DND-41 (cell line): ENCODE results near the gene TGIF1.

ENCODE experiments used
- ATAC-seq: fragments of 200-7000 bp; cut with Tn5 transposase; 3 replicates; pipeline ENCODE4 v1.9.1; 2021; ENCODE audit warnings: low read depth; ENCODE audit not compliant: insufficient read depth
- DNase-seq: peaks from one replicate; pipeline ENCODE4 v3.0.0-alpha.2; 2020
- H2AFZ ChIP-seq: 2 replicates; pipeline ENCODE4 v1.6.0; 2012; ENCODE audit warnings: low read depth, low read length
- H3K27ac ChIP-seq: 2 replicates; pipeline ENCODE4 v1.5.1; 2012; ENCODE audit warnings: low read length, inconsistent platforms
- H3K27me3 ChIP-seq: fragments of 200-600 bp; sonication (generic); 2 replicates; pipeline ENCODE4 v1.6.0; 2012; ENCODE audit warnings: low read length, mild to moderate bottlenecking, inconsistent platforms; ENCODE audit not compliant: insufficient read depth, poor library complexity
- H3K36me3 ChIP-seq: 2 replicates; pipeline ENCODE4 v1.5.1; 2012; ENCODE audit warnings: low read length, inconsistent platforms; ENCODE audit not compliant: insufficient read depth
- H3K4me1 ChIP-seq: 2 replicates; pipeline ENCODE4 v1.5.1; 2012; ENCODE audit warnings: mild to moderate bottlenecking, low read length; ENCODE audit not compliant: insufficient read depth
- H3K4me2 ChIP-seq: 2 replicates; pipeline ENCODE4 v1.6.0; 2012; ENCODE audit warnings: mild to moderate bottlenecking, moderate library complexity, low read length, inconsistent platforms; ENCODE audit not compliant: insufficient read depth
- H3K4me3 ChIP-seq, 2 experiments: fragments of 200-600 bp in 1 of 2; shearing (Covaris generic) in 1 of 2; 2 replicates each; pipeline ENCODE4 v1.5.1; 2012 to 2016; ENCODE audit warnings: inconsistent platforms in 2 of 2, low read length in 2 of 2, mild to moderate bottlenecking in 2 of 2, low read depth in 1 of 2, moderate library complexity in 1 of 2
- H3K79me2 ChIP-seq: 2 replicates; pipeline ENCODE4 v1.6.0; 2012; ENCODE audit warnings: low read length, inconsistent platforms; ENCODE audit not compliant: insufficient read depth
- H3K9ac ChIP-seq: 2 replicates; pipeline ENCODE4 v1.6.0; 2012; ENCODE audit warnings: low read depth, mild to moderate bottlenecking, inconsistent platforms, low read length, moderate library complexity
- H3K9me3 ChIP-seq: 2 replicates; pipeline ENCODE4 v1.5.1; 2012; ENCODE audit warnings: low read length, moderate library complexity, mild to moderate bottlenecking, inconsistent platforms; ENCODE audit not compliant: insufficient read depth, severe bottlenecking
- H4K20me1 ChIP-seq: 2 replicates; pipeline ENCODE4 v1.6.0; 2012; ENCODE audit warnings: low read length; ENCODE audit not compliant: insufficient read depth
- CTCF ChIP-seq: IDR thresholded peaks from 2 replicates; pipeline ENCODE4 v1.5.1; 2012; ENCODE audit warnings: borderline replicate concordance, low read length, moderate library complexity, mild to moderate bottlenecking; ENCODE audit not compliant: poor library complexity, severe bottlenecking; ENCODE audit errors: extremely low read depth
- EZH2 ChIP-seq: IDR thresholded peaks from 3 replicates; pipeline ENCODE4 v1.6.1; 2012; ENCODE audit warnings: borderline replicate concordance, low read depth, mild to moderate bottlenecking, moderate library complexity, low read length, inconsistent platforms; ENCODE audit not compliant: severe bottlenecking

The TGIF1 gene

DNA sequence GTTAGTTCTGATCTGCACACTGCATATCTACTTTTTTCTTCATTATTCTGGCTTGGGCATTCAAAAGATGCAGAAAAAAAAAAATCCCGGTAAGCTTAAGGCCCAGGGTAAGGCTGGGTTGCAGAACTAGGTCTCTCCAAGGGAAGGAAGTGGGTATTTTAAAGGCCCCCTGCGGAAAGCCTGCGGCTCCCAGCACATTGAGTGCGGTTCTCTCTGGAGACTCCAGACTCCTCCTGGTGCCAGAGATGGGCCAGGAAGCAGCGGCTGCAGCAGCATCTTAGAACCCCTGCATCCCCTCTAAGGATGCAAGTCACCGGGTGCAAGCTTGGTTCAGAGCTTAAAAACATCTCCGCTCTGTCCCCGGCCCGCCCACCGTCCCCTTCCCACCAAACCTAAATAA lies 49.5 kb downstream of the TGIF1 start:
- TF ChIP-seq CTCF = no peak
- TF ChIP-seq EZH2 = no peak
- ATAC-seq (no peak), DNase-seq (no peak)
- H3K9ac ChIP-seq = no peak overlapping the region
- H3K4me3 ChIP-seq = no peak overlapping the region
- H3K36me3 ChIP-seq = no peaks in the 10 kb centered on the region
- no peak overlapping the region for H3K4me2 ChIP-seq
- H4K20me1 ChIP-seq = no peaks in the 10 kb centered on the region
- no peak overlapping the region for H3K27ac ChIP-seq
- peaks cover 19% of the 10 kb centered on the region for H3K27me3 ChIP-seq
- H2AFZ ChIP-seq = no peak overlapping the region
- no peaks in the 10 kb centered on the region for H3K79me2 ChIP-seq
- no peaks in the 10 kb centered on the region for H3K9me3 ChIP-seq
- no peaks in the 10 kb centered on the region for H3K4me1 ChIP-seq

GRCh38 chr18:3500016-3500415 lies 50.0 kb downstream of the TGIF1 start:
- Histone ChIP-seq H3K4me3 (no peak overlapping the region), H3K27ac (no peak overlapping the region), H3K4me2 (no peak overlapping the region), H3K79me2 (no peaks in the 10 kb centered on the region), H3K4me1 (no peaks in the 10 kb centered on the region), H3K9ac (no peak overlapping the region), H4K20me1 (no peaks in the 10 kb centered on the region), H3K27me3 (peaks cover 14% of the 10 kb centered on the region), H2AFZ (no peak overlapping the region), H3K9me3 (no peaks in the 10 kb centered on the region), H3K36me3 (no peaks in the 10 kb centered on the region)
- ATAC-seq = no peak
- DNase-seq = no peak
- TF ChIP-seq EZH2 = no peak
- no peak for TF ChIP-seq CTCF

GRCh38 chr18:3502650-3503049 lies 52.7 kb downstream of the TGIF1 start:
- H3K9me3 ChIP-seq = no peaks in the 10 kb centered on the region
- DNase-seq (no peak), ATAC-seq (no peak)
- TF ChIP-seq CTCF (no peak), EZH2 (no peak)
- H3K4me3 ChIP-seq = no peak overlapping the region
- no peaks in the 10 kb centered on the region for H3K4me1 ChIP-seq
- no peak overlapping the region for H3K9ac ChIP-seq
- no peak overlapping the region for H3K4me2 ChIP-seq
- no peaks in the 10 kb centered on the region for H4K20me1 ChIP-seq
- no peaks in the 10 kb centered on the region for H3K79me2 ChIP-seq
- no peaks in the 10 kb centered on the region for H3K36me3 ChIP-seq
- no peak overlapping the region for H3K27ac ChIP-seq
- peaks cover 10% of the 10 kb centered on the region for H3K27me3 ChIP-seq
- no peak overlapping the region for H2AFZ ChIP-seq

- H3K4me2 ChIP-seq = no peak overlapping the region
- H3K9ac ChIP-seq = no peak overlapping the region
- no peaks in the 10 kb centered on the region for H3K9me3 ChIP-seq
- DNase-seq (no peak), ATAC-seq (no peak)
- H2AFZ ChIP-seq = no peak overlapping the region
- TF ChIP-seq EZH2 (no peak), CTCF (no peak)
- no peaks in the 10 kb centered on the region for H4K20me1 ChIP-seq
- H3K27ac ChIP-seq = no peak overlapping the region
- H3K79me2 ChIP-seq = no peaks in the 10 kb centered on the region
- H3K27me3 ChIP-seq = peaks cover 6% of the 10 kb centered on the region
- no peaks in the 10 kb centered on the region for H3K36me3 ChIP-seq
- H3K4me3 ChIP-seq = no peak overlapping the region
- no peaks in the 10 kb centered on the region for H3K4me1 ChIP-seq
These were observed 54.7 kb downstream of the TGIF1 start for GRCh38 chr18:3504637-3505036.
